Uterus (tissue), 4 donors: Measurements from ENCODE around the gene NPR1. TPM values are rescaled to one million over a fixed set of nuclear protein-coding genes. Genes with fewer than 3 reads are reported as not detected.
A peak's percentile ranks its signal among the peaks of the same experiment; 100 is the strongest.

Source experiments
- DNase-seq, 2 donors: peaks; one replicate each; pipeline ENCODE4 v3.0.0-alpha.2; 2019 to 2020
- H3K27ac ChIP-seq, 2 donors: fragments of 200-600 bp; sonication (generic); 1 replicate in 1 of 2; 2 replicates in 1 of 2; pipeline ENCODE4 v1.5.1; 2016 to 2018
- H3K27me3 ChIP-seq, 2 donors: fragments of 200-600 bp; sonication (generic); one replicate each; pipeline ENCODE4 v1.5.1; 2018 to 2019; ENCODE audit warnings: control low read depth in 1 of 2
- H3K36me3 ChIP-seq, 2 donors: fragments of 200-600 bp; sonication (generic); one replicate each; pipeline ENCODE4 v1.5.1; 2019; ENCODE audit warnings: control low read depth in 1 of 2
- H3K4me1 ChIP-seq, 2 donors: fragments of 200-600 bp; sonication (generic); one replicate each; pipeline ENCODE4 v1.5.1; 2018 to 2019; ENCODE audit warnings: control low read depth in 1 of 2
- H3K4me3 ChIP-seq, 2 donors: fragments of 200-600 bp; sonication (generic); 1 replicate in 1 of 2; 2 replicates in 1 of 2; pipeline ENCODE4 v1.5.1; 2018 to 2019; ENCODE audit warnings: mild to moderate bottlenecking in 1 of 2
- H3K9me3 ChIP-seq, 2 donors: fragments of 200-600 bp; sonication (generic); one replicate each; pipeline ENCODE4 v1.5.1; 2019; ENCODE audit warnings: control low read depth in 1 of 2
- CTCF ChIP-seq, 4 experiments: fragments of 200-600 bp in 2 of 4; fragments of 450-650 bp in 2 of 4; sonication (generic) in 2 of 4; IDR thresholded peaks; one replicate each; pipeline ENCODE4 v1.5.1; 2016 to 2019; ENCODE audit warnings: antibody characterized with exemption in 4 of 4, mild to moderate bottlenecking in 2 of 4, moderate library complexity in 1 of 4
- POLR2A ChIP-seq, 2 donors: fragments of 450-650 bp; IDR thresholded peaks; one replicate each; pipeline ENCODE4 v1.6.1; 2016; ENCODE audit warnings: antibody characterized with exemption in 2 of 2, mild to moderate bottlenecking in 1 of 2, moderate library complexity in 1 of 2
- intact Hi-C: fragments of 100-400 bp; cut with DNase I; formaldehyde crosslinking; loops from one replicate; pipeline ENCODE4 v1.15.1; 2023; ENCODE audit warnings: low total_unique reads
- total RNA-seq, 4 donors: library from RNA; depleted of rRNA in 3 of 4; stranded (reverse); fragments of >200 nt in 3 of 4; gene quantifications; one replicate each; pipeline versions ENCODE4 v1.1.0 to v1.2.4, GENCODE V29; 2014 to 2023
- donor health status: DM: yes; HTN: yes; CAD: no.

NPR1 gene
- total RNA-seq, 4 donors from 2014 or later = 34.1 to 74.0 (median 50.8) TPM

- Histone ChIP-seq H3K9me3 (no peaks in the 10 kb centered on the region), H3K27me3 (no peaks in the 10 kb centered on the region), H3K27ac (peak within 1 kb of the TSS; percentile 98), H3K36me3 (no peaks in the 10 kb centered on the region), H3K4me3 (peak within 1 kb of the TSS; percentile 92 to 94), H3K4me1 (peaks cover 4 to 9% of the 10 kb centered on the region in 2 donors)
- intact Hi-C loops = no loop called here
- peak; percentile 90 to 93 for DNase-seq
- TF ChIP-seq CTCF (IDR thresholded peaks at IDR 0.05) (peak in 3 of 4 experiments; percentile 22 to 32 (median 25)), POLR2A (IDR thresholded peaks at IDR 0.05) (peak; percentile 57 to 65)
Observed at GRCh38 chr1:153658400-153659174, 19.9 kb upstream of the NPR1 start, which contains the start of gene SNAPIN. SNAPIN (plus strand) TSS chr1:153658703; CDS start chr1:153658744, 41 bp downstream.

- H3K4me1 ChIP-seq = peaks cover 4 to 9% of the 10 kb centered on the region in 2 donors
- no peaks in the 10 kb centered on the region for H3K27me3 ChIP-seq
- peak overlapping the region; percentile 92 to 94 for H3K4me3 ChIP-seq
- H3K36me3 ChIP-seq = no peaks in the 10 kb centered on the region
- peak overlapping the region; percentile 98 for H3K27ac ChIP-seq
- TF ChIP-seq CTCF (IDR thresholded peaks at IDR 0.05) (no peak), POLR2A (IDR thresholded peaks at IDR 0.05) (no peak)
- intact Hi-C loops = no loop called here
- no peaks in the 10 kb centered on the region for H3K9me3 ChIP-seq
- no peak for DNase-seq
Observed at GRCh38 chr1:153659175-153659534, 19.3 kb upstream of the NPR1 start.

GRCh38 chr1:153659656-153660055 lies 18.8 kb upstream of the NPR1 start:
- Histone ChIP-seq H3K27ac (peak overlapping the region; percentile 98), H3K36me3 (no peaks in the 10 kb centered on the region), H3K4me1 (peaks cover 4 to 9% of the 10 kb centered on the region in 2 donors), H3K27me3 (no peaks in the 10 kb centered on the region), H3K9me3 (no peaks in the 10 kb centered on the region), H3K4me3 (no peak overlapping the region)
- no peak for DNase-seq
- intact Hi-C loops = no loop called here
- TF ChIP-seq CTCF (IDR thresholded peaks at IDR 0.05) = no peak
- no peak for TF ChIP-seq POLR2A (IDR thresholded peaks at IDR 0.05)

- no peak overlapping the region for H3K27ac ChIP-seq
- intact Hi-C loops = no loop called here
- H3K27me3 ChIP-seq = no peaks in the 10 kb centered on the region
- no peak for TF ChIP-seq POLR2A (IDR thresholded peaks at IDR 0.05)
- TF ChIP-seq CTCF (IDR thresholded peaks at IDR 0.05) = no peak
- H3K4me1 ChIP-seq = peaks cover 4 to 9% of the 10 kb centered on the region in 2 donors
- no peaks in the 10 kb centered on the region for H3K36me3 ChIP-seq
- no peak for DNase-seq
- H3K9me3 ChIP-seq = no peaks in the 10 kb centered on the region
- H3K4me3 ChIP-seq = no peak overlapping the region
Observed at GRCh38 chr1:153661111-153661708, 17.3 kb upstream of the NPR1 start.

- H3K9me3 ChIP-seq = no peaks in the 10 kb centered on the region
- H3K27ac ChIP-seq = no peak overlapping the region
- H3K36me3 ChIP-seq = no peaks in the 10 kb centered on the region
- no peak overlapping the region for H3K4me3 ChIP-seq
- intact Hi-C loops = no loop called here
- TF ChIP-seq CTCF (IDR thresholded peaks at IDR 0.05) = no peak
- no peak for TF ChIP-seq POLR2A (IDR thresholded peaks at IDR 0.05)
- DNase-seq = no peak
- no peaks in the 10 kb centered on the region for H3K27me3 ChIP-seq
- H3K4me1 ChIP-seq = peaks cover 4 to 9% of the 10 kb centered on the region in 2 donors
Observed at GRCh38 chr1:153662269-153662668, 16.2 kb upstream of the NPR1 start.
